Retinal pigment epithelial cell (primary cell): Measurements from ENCODE around the gene CTNNBIP1.

Source experiments
- DNase-seq: peaks from one replicate; pipeline ENCODE4 v3.0.0-alpha.2; 2010; ENCODE audit warnings: low read depth
- H3K4me3 ChIP-seq: 2 replicates; pipeline ENCODE4 v1.5.1; 2011; ENCODE audit warnings: mild to moderate bottlenecking, low read length, control low read depth, moderate library complexity
- TF ChIP-seq, protein P1 (sequence below): conservative IDR thresholded peaks from 2 replicates; pipeline ENCODE4 v1.5.1; 2011; ENCODE audit warnings: low read depth, low read length, control low read depth, inconsistent platforms

CTNNBIP1 gene

DNA sequence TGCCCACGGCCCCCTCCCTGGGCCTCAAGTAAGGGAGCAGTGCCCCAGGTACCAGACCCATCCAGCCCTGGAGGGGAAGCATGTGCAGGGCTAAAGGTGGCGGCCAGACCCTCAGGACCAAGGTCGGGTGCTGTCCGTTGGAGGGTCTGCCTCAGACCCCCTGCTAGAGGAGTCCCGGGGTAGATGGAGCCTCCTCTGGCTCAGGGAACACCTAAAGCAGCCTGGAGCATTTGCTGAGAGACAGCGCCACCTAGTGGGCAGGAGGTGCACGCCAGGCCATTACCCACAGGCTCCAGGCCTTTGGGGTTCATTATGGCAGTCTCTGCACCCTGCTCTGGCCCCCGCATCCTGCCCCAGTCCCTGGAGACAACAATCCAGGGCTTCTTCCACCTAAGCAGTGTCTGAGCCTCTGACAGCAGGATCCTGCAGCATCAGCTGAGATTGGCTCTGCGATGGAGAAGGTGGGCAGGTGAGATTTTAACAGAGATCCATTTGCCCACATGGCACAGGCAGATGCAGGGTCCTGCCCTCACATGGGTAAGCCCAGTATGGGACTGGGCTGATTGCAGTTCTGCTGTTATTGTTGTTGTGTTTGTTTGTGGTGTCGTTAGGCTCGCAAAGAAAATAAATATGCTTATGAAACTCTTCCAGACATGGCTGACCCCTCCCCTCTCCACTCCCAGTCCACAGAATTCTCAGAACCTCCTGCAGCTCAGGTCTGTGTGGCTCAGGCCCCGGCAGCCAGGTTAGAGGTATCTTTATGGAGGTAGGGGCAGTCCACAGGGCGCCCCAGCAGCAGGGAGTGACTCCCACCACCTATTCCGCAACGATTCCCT is 42.4 kb downstream of the CTNNBIP1 start:
- H3K4me3 ChIP-seq: no peak overlapping the region
- TF ChIP-seq, protein P1, sequence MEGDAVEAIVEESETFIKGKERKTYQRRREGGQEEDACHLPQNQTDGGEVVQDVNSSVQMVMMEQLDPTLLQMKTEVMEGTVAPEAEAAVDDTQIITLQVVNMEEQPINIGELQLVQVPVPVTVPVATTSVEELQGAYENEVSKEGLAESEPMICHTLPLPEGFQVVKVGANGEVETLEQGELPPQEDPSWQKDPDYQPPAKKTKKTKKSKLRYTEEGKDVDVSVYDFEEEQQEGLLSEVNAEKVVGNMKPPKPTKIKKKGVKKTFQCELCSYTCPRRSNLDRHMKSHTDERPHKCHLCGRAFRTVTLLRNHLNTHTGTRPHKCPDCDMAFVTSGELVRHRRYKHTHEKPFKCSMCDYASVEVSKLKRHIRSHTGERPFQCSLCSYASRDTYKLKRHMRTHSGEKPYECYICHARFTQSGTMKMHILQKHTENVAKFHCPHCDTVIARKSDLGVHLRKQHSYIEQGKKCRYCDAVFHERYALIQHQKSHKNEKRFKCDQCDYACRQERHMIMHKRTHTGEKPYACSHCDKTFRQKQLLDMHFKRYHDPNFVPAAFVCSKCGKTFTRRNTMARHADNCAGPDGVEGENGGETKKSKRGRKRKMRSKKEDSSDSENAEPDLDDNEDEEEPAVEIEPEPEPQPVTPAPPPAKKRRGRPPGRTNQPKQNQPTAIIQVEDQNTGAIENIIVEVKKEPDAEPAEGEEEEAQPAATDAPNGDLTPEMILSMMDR: peak; percentile 96
- DNase-seq: no peak

GRCh38 chr1:9866836-9867235 is 43.2 kb downstream of the CTNNBIP1 start:
- H3K4me3 ChIP-seq: no peak overlapping the region
- no peak for DNase-seq
- TF ChIP-seq, protein P1: no peak

DNA sequence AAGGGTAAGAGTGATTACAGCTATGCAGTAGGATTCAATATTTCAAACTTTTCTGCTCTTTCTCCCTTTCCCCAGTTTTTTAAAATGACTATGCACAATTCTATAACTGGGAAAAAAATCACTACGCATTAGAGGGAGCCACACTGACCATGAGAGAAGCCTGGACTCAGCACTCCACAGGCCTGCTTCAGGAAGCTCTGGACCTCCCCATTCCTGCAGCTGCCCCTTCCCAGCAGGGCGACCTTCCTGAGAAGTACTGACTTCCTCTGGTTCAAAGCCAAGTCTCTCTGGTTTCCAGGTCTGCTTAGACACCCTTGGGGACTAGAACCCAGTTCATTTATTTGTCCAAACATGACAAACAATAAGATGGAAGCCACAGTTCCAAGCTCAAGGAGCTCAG is 44.3 kb downstream of the CTNNBIP1 start:
- H3K4me3 ChIP-seq: no peak overlapping the region
- no peak for DNase-seq
- TF ChIP-seq, protein P1: no peak

GRCh38 chr1:9863371-9863770 is 46.7 kb downstream of the CTNNBIP1 start:
- TF ChIP-seq, protein P1: no peak
- H3K4me3 ChIP-seq: no peak overlapping the region
- DNase-seq: no peak

DNA sequence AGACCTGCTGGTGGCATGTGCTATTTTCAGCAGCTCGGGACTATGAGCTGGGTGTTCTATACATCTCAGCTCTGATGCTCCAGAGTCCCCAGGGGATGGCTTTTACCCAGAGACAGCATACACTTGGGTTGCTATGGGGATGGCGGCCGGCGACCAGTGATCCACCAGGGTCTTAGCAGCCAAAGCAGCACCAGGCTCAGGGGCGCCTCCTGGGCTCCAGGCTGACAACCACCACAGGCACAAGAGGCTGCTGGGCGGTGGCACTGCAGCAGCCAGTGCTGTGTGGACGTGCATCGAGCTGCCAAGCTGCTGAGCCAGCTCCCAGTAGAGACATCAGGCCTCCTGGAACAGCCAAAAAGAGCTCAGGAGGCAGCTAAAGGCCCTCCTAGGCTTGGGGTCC is 48.7 kb downstream of the CTNNBIP1 start:
- H3K4me3 ChIP-seq: no peak overlapping the region
- TF ChIP-seq, protein P1: no peak
- no peak for DNase-seq

GRCh38 chr1:9860887-9861286 is 49.2 kb downstream of the CTNNBIP1 start:
- TF ChIP-seq, protein P1: no peak
- no peak for DNase-seq

DNA sequence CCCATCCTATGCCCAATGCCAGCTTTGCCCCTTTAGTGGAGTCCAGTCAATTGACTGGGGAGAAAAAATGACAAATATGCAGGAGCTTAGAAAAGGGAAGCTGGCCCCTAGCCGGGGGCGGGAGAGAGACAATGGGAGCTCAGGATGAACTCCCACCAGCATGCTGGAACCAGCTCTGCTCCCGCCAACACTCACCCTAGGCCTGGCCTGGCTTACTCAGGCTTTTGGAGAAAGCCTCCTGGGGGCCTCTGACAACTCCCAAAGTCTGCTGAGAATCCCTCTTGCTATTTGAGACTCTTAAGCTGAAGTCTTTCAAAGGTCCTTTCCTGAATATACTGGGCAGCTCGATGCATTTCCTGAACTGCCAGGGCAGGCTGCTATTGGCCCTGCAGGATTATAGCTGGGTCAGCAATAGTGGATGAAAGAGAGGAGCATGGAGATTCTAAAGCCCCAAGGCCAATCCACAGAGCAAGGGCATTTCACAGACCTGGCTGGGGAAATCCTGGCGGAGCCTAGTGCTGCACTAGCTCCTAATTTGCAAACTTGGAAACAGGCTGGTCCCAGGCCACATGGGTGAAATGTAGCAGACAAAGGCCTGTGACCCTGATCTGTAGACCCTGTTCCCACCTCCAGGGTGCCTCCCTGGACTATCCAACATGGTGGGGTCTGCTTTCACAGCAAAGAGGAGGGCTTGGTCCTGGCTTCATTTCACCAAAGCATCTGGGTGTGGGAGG is 50.6 kb downstream of the CTNNBIP1 start:
- TF ChIP-seq, protein P1: no peak

More at GRCh38 chr1:9860887-9861286, 49.2 kb downstream of the CTNNBIP1 start:
- no peak overlapping the region for H3K4me3 ChIP-seq

More for the DNA sequence above, 50.6 kb downstream of the CTNNBIP1 start:
- DNase-seq: no peak
- no peak overlapping the region for H3K4me3 ChIP-seq
